PC-3 (cell line): ENCODE measurements around the gene TRMO. TPM values are rescaled to one million over a fixed set of nuclear protein-coding genes. Genes with fewer than 3 reads are reported as not detected.
A peak's percentile ranks its signal among the peaks of the same experiment; 100 is the strongest.
"Not testable (repeated sequence)": the region's sequence is repeated elsewhere in the genome, so short reads cannot be mapped to it uniquely, and the experiment has no call there.

Experiments used
- ATAC-seq: fragments of 200-7000 bp; cut with Tn5 transposase; 2 replicates; pipeline ENCODE4 v1.9.1; 2020; ENCODE audit warnings: mild to moderate bottlenecking, moderate library complexity
- BruUV-seq: library from RNA; stranded (reverse); fragments of 400-500 nt; replicated peaks from 2 replicates; lab custom pipeline; 2021; lab: Mats Ljungman, UMichigan
- CTCF ChIA-PET: fragments of 300-600 bp; sonication (Branson Sonifier 250); formaldehyde crosslinking; loops from one replicate; lab custom pipeline; 2022; ENCODE audit warnings: antibody characterized with exemption; lab: Charles Lee
- POLR2A ChIA-PET: fragments of 300-600 bp; sonication (Branson Sonifier 250); formaldehyde crosslinking; loops from one replicate; lab custom pipeline; 2022; ENCODE audit warnings: antibody characterized with exemption; ENCODE audit not compliant: unreplicated experiment; lab: Charles Lee
- DNase-seq: peaks from one replicate; pipeline ENCODE4 v3.0.0-alpha.2; 2015
- H2AFZ ChIP-seq: fragments of 300-600 bp; sonication (generic); 2 replicates; pipeline ENCODE4 v1.6.0; 2016; ENCODE audit warnings: antibody characterized with exemption, low read length
- H3F3A ChIP-seq: fragments of 300-600 bp; sonication (generic); one replicate; pipeline ENCODE4 v1.6.0; 2017; ENCODE audit warnings: antibody characterized with exemption, low read length, control low read depth, mild to moderate bottlenecking; ENCODE audit not compliant: unreplicated experiment
- H3K27ac ChIP-seq: fragments of 300-600 bp; sonication (generic); 2 replicates; pipeline ENCODE4 v1.5.1; 2016; ENCODE audit warnings: mild to moderate bottlenecking, low read length
- H3K27me3 ChIP-seq: fragments of 300-600 bp; sonication (generic); 2 replicates; pipeline ENCODE4 v1.6.1; 2016; ENCODE audit warnings: low read length, mixed read lengths
- H3K36me3 ChIP-seq: fragments of 300-600 bp; sonication (generic); 2 replicates; pipeline ENCODE4 v1.6.1; 2016; ENCODE audit warnings: low read depth, mixed run types, low read length, mixed read lengths
- H3K4me1 ChIP-seq: fragments of 300-600 bp; sonication (generic); 2 replicates; pipeline ENCODE4 v1.5.1; 2016; ENCODE audit warnings: low read length; ENCODE audit not compliant: insufficient read depth
- H3K4me2 ChIP-seq: fragments of 300-600 bp; sonication (generic); 2 replicates; pipeline ENCODE4 v1.6.0; 2016; ENCODE audit warnings: low read length
- H3K4me3 ChIP-seq: fragments of 300-600 bp; sonication (generic); 2 replicates; pipeline ENCODE4 v1.5.1; 2016; ENCODE audit warnings: mild to moderate bottlenecking, low read length, mixed read lengths
- H3K79me2 ChIP-seq: fragments of 300-600 bp; sonication (generic); 2 replicates; pipeline ENCODE4 v1.6.1; 2017; ENCODE audit warnings: low read length, mixed read lengths
- H3K9ac ChIP-seq: fragments of 300-600 bp; sonication (generic); 2 replicates; pipeline ENCODE4 v1.6.0; 2016; ENCODE audit warnings: mild to moderate bottlenecking, low read length
- H3K9me2 ChIP-seq: fragments of 300-600 bp; sonication (generic); replicated peaks from 2 replicates; pipeline ENCODE4 v1.6.1; 2016; ENCODE audit warnings: mixed run types, low read length, mixed read lengths
- H3K9me3 ChIP-seq: fragments of 300-600 bp; sonication (generic); 2 replicates; pipeline ENCODE4 v1.6.1; 2016; ENCODE audit warnings: low read length, mixed read lengths
- H4K20me1 ChIP-seq: fragments of 300-600 bp; sonication (generic); 2 replicates; pipeline ENCODE4 v1.6.1; 2016; ENCODE audit warnings: low read length, mixed read lengths
- EZH2 ChIP-seq: fragments of 300-600 bp; sonication (generic); IDR thresholded peaks from one replicate; pipeline ENCODE4 v1.6.1; 2017; ENCODE audit warnings: antibody characterized with exemption, mild to moderate bottlenecking, low read length; ENCODE audit not compliant: unreplicated experiment
- EZH2phosphoT487 ChIP-seq: fragments of 300-600 bp; sonication (generic); IDR thresholded peaks from 2 replicates; pipeline ENCODE4 v1.6.1; 2018; ENCODE audit warnings: mild to moderate bottlenecking, antibody characterized with exemption, low read length, borderline replicate concordance
- intact Hi-C: fragments of 100-400 bp; cut with micrococcal nuclease; formaldehyde crosslinking; loops from 2 replicates; pipeline ENCODE4 v1.9.0; 2023
- total RNA-seq: library from RNA; depleted of rRNA; stranded (reverse); fragments of >200 nt; gene quantifications from 2 replicates; pipeline ENCODE4 v1.2.3, GENCODE V29; 2014
- TF ChIP-seq, protein P1 (sequence below): fragments of 300-600 bp; sonication (generic); conservative IDR thresholded peaks from 2 replicates; pipeline ENCODE4 v1.5.1; 2017; ENCODE audit warnings: antibody characterized with exemption, low read depth, mild to moderate bottlenecking, low read length

Gene TRMO
- total RNA-seq, 1 experiment from 2014 or later = 14.3 TPM

DNA sequence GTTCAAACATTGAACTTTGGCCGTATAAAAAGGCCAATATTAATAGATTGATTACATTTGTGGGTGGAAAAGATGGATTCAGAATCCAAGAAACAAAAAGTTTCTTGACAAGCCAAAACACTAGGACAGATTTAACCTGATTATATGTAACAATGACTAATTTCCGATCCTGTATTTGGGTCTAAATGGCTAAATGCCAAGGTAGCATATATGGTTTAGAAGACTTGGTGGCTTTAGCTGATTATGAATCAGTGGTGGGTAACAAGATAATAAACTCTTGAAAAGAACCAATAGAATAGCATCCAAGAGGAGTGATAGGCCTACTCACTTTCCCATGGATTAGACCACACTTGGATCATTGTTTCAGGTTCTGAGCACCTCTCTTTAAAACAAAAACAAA, 39.1 kb upstream of the TRMO start:
- H3K9me3 ChIP-seq = no peaks in the 10 kb centered on the region
- H3K27me3 ChIP-seq = no peaks in the 10 kb centered on the region
- no peaks in the 10 kb centered on the region for H3K36me3 ChIP-seq
- no peaks in the 10 kb centered on the region for H3K79me2 ChIP-seq
- no peaks in the 10 kb centered on the region for H3K4me1 ChIP-seq
- no peaks in the 10 kb centered on the region for H4K20me1 ChIP-seq
- BruUV-seq = no TSS peak
- CTCF ChIA-PET = no interaction called here
- no peak for TF ChIP-seq EZH2
- TF ChIP-seq EZH2phosphoT487 = no peak
- TF ChIP-seq, protein P1, sequence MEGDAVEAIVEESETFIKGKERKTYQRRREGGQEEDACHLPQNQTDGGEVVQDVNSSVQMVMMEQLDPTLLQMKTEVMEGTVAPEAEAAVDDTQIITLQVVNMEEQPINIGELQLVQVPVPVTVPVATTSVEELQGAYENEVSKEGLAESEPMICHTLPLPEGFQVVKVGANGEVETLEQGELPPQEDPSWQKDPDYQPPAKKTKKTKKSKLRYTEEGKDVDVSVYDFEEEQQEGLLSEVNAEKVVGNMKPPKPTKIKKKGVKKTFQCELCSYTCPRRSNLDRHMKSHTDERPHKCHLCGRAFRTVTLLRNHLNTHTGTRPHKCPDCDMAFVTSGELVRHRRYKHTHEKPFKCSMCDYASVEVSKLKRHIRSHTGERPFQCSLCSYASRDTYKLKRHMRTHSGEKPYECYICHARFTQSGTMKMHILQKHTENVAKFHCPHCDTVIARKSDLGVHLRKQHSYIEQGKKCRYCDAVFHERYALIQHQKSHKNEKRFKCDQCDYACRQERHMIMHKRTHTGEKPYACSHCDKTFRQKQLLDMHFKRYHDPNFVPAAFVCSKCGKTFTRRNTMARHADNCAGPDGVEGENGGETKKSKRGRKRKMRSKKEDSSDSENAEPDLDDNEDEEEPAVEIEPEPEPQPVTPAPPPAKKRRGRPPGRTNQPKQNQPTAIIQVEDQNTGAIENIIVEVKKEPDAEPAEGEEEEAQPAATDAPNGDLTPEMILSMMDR = no peak
- no peak overlapping the region for H3K9ac ChIP-seq
- ATAC-seq (no peak), DNase-seq (peak; percentile 32)
- no peak overlapping the region for H3K4me3 ChIP-seq
- H3K9me2 ChIP-seq = no peaks in the 10 kb centered on the region
- POLR2A ChIA-PET = no interaction called here
- no peaks in the 10 kb centered on the region for H3F3A ChIP-seq
- H3K27ac ChIP-seq = no peak overlapping the region
- H3K4me2 ChIP-seq = no peak overlapping the region
- intact Hi-C loops = no loop called here
- H2AFZ ChIP-seq = no peak overlapping the region

DNA sequence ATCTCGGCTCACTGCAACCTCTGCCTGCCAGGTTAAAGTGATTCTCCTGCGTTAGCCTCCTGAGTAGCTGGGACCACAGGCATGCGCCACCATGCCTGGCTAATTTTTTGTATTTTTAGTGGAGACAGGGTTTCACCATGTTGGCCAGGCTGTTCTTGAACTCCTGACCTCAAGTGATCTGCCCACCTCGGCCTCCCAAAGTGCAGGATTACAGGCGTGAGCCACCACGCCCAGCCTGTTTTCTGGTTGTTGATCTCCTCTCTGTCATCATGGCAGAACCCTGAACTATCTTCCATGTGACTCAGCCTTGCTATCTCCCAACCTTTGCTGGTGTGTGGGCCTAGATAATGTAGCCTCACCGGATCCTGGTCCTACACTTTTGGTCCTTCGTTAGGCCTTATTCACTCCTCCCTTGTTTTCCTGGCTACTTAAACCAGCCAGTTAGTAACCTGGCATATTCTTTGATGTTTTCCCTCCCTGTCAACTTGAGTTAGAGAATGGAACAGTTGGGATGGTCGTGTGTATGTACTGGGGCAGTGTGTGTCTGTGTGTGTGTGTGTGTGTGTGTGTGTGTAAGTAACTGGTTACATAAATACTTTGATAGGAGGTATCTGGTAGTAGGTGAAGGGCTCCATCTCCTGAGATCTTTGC, 38.5 kb upstream of the TRMO start:
- CTCF ChIA-PET, H3K9ac ChIP-seq, H3K4me1 ChIP-seq, H3K79me2 ChIP-seq, H3K36me3 ChIP-seq, H3K27me3 ChIP-seq, ATAC-seq, POLR2A ChIA-PET, H3K9me3 ChIP-seq, H3K4me3 ChIP-seq, H2AFZ ChIP-seq, H3K27ac ChIP-seq, intact Hi-C loops, DNase-seq, BruUV-seq, H3K9me2 ChIP-seq, H3K4me2 ChIP-seq, H4K20me1 ChIP-seq, H3F3A ChIP-seq: not testable (repeated sequence)

DNA sequence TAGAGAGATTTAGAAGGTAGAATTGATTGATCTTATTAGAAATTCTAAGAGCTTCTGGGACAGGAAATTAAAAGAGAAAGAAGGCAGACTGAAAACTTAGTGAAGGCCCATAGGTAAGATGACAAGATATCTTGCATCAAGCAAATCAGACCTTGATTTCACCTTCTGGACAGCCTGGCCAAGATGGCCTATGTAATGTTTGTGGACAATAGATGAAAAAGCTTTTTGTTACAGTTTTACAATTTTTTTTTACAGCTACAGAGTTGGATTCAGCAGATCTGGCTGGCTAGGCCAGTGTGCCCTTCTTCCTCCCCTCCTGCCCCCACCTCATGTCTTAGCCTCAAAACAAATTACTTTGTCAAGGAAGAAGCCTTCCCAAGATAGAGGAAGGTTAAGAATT, 37.3 kb upstream of the TRMO start:
- Histone ChIP-seq H3K4me3 (no peak overlapping the region), H3K9me3 (no peaks in the 10 kb centered on the region), H3K4me1 (no peaks in the 10 kb centered on the region), H3K27ac (no peak overlapping the region), H3K36me3 (no peaks in the 10 kb centered on the region), H4K20me1 (no peaks in the 10 kb centered on the region), H3F3A (no peaks in the 10 kb centered on the region), H3K9ac (no peak overlapping the region), H3K4me2 (no peak overlapping the region), H3K79me2 (no peaks in the 10 kb centered on the region), H3K27me3 (no peaks in the 10 kb centered on the region), H2AFZ (no peak overlapping the region), H3K9me2 (no peaks in the 10 kb centered on the region)
- TF ChIP-seq, protein P1 = no peak
- TF ChIP-seq EZH2phosphoT487 (no peak), EZH2 (no peak)
- ChIA-PET CTCF (no interaction called here), POLR2A (no interaction called here)
- no TSS peak for BruUV-seq
- DNase-seq (no peak), ATAC-seq (no peak)
- intact Hi-C loops = no loop called here
